Measurements from ENCODE around the gene SLC35F5. TPM values are rescaled to one million over a fixed set of nuclear protein-coding genes. Genes with fewer than 3 reads are reported as not detected.
"Not testable (repeated sequence)": the region's sequence is repeated elsewhere in the genome, so short reads cannot be mapped to it uniquely, and the experiment has no call there.

The SLC35F5 gene
- polyA plus RNA-seq, 1 donor from 2014 or later = 56.2 TPM

GRCh38 chr2:113694438-113694837, 62.0 kb downstream of the SLC35F5 start:
- Histone ChIP-seq H3K4me2 (ENCODE audit: low read length) (no peak overlapping the region), H3K9ac (ENCODE audit: low read length) (no peak overlapping the region), H3F3A (ENCODE audit: insufficient read depth, low read length, poor library complexity, severe bottlenecking) (no peaks in the 10 kb centered on the region), H3K9me3 (ENCODE audit: low read length) (no peaks in the 10 kb centered on the region), H3K4me3 (ENCODE audit: low read length) (no peak overlapping the region), H3K27ac (ENCODE audit: low read length) (no peak overlapping the region), H3K36me3 (ENCODE audit: insufficient read depth, low read length) (no peaks in the 10 kb centered on the region), H3K79me2 (replicated peaks; ENCODE audit: insufficient read depth, low read length) (no peaks in the 10 kb centered on the region), H3K27me3 (ENCODE audit: insufficient read depth, low read depth, low read length) (no peaks in the 10 kb centered on the region), H2AFZ (ENCODE audit: low read depth, low read length) (no peak overlapping the region), H3K9me2 (ENCODE audit: insufficient read depth, low read length) (no peaks in the 10 kb centered on the region), H4K20me1 (ENCODE audit: insufficient read depth) (no peaks in the 10 kb centered on the region)
- TF ChIP-seq EP300 (conservative IDR thresholded peaks at IDR 0.05; ENCODE audit: poor library complexity, severe bottlenecking) (no peak), CTCF (IDR thresholded peaks at IDR 0.05; ENCODE audit: poor library complexity, severe bottlenecking) (no peak), RAD21 (conservative IDR thresholded peaks at IDR 0.05) (no peak), SMC3 (conservative IDR thresholded peaks at IDR 0.05; ENCODE audit: poor library complexity) (no peak), REST (IDR thresholded peaks at IDR 0.05; ENCODE audit: borderline replicate concordance) (no peak), TAF1 (IDR thresholded peaks at IDR 0.05; ENCODE audit: low read depth) (no peak), EZH2 (IDR thresholded peaks at IDR 0.05; ENCODE audit: borderline replicate concordance, insufficient read depth, low read length, poor library complexity, severe bottlenecking) (no peak)

- no peak overlapping the region for H3K4me3 ChIP-seq (ENCODE audit: low read length)
- H3K9me3 ChIP-seq (ENCODE audit: low read length) = no peaks in the 10 kb centered on the region
- no peak overlapping the region for H3K27ac ChIP-seq (ENCODE audit: low read length)
- H3K27me3 ChIP-seq (ENCODE audit: insufficient read depth, low read depth, low read length) = no peaks in the 10 kb centered on the region
- no peaks in the 10 kb centered on the region for H3K79me2 ChIP-seq (replicated peaks; ENCODE audit: insufficient read depth, low read length)
- TF ChIP-seq TAF1 (IDR thresholded peaks at IDR 0.05; ENCODE audit: low read depth) (no peak), RAD21 (conservative IDR thresholded peaks at IDR 0.05) (no peak), EZH2 (IDR thresholded peaks at IDR 0.05; ENCODE audit: borderline replicate concordance, insufficient read depth, low read length, poor library complexity, severe bottlenecking) (no peak), POLR2AphosphoS5 (IDR thresholded peaks at IDR 0.05) (no peak), CTCF (IDR thresholded peaks at IDR 0.05; ENCODE audit: poor library complexity, severe bottlenecking) (no peak), EP300 (conservative IDR thresholded peaks at IDR 0.05; ENCODE audit: poor library complexity, severe bottlenecking) (no peak), MXI1 (conservative IDR thresholded peaks at IDR 0.05; ENCODE audit: poor library complexity, severe bottlenecking) (no peak), REST (IDR thresholded peaks at IDR 0.05; ENCODE audit: borderline replicate concordance) (no peak), SMC3 (conservative IDR thresholded peaks at IDR 0.05; ENCODE audit: poor library complexity) (no peak)
- H4K20me1 ChIP-seq (ENCODE audit: insufficient read depth) = no peaks in the 10 kb centered on the region
- H2AFZ ChIP-seq (ENCODE audit: low read depth, low read length) = no peak overlapping the region
- H3K36me3 ChIP-seq (ENCODE audit: insufficient read depth, low read length) = no peaks in the 10 kb centered on the region
- no peaks in the 10 kb centered on the region for H3K9me2 ChIP-seq (ENCODE audit: insufficient read depth, low read length)
- H3K9ac ChIP-seq (ENCODE audit: low read length) = no peak overlapping the region
- H3F3A ChIP-seq (ENCODE audit: insufficient read depth, low read length, poor library complexity, severe bottlenecking) = no peaks in the 10 kb centered on the region
- no peak overlapping the region for H3K4me2 ChIP-seq (ENCODE audit: low read length)
These were observed 63.6 kb downstream of the SLC35F5 start for GRCh38 chr2:113692698-113693428.

- not testable (repeated sequence) for H3K9ac ChIP-seq (ENCODE audit: low read length); H3K9me2 ChIP-seq (ENCODE audit: insufficient read depth, low read length); H3K27ac ChIP-seq (ENCODE audit: low read length); H3F3A ChIP-seq (ENCODE audit: insufficient read depth, low read length, poor library complexity, severe bottlenecking); H3K4me3 ChIP-seq (ENCODE audit: low read length); H3K9me3 ChIP-seq (ENCODE audit: low read length); H3K27me3 ChIP-seq (ENCODE audit: insufficient read depth, low read depth, low read length); H3K79me2 ChIP-seq (replicated peaks; ENCODE audit: insufficient read depth, low read length); H3K4me2 ChIP-seq (ENCODE audit: low read length); H3K36me3 ChIP-seq (ENCODE audit: insufficient read depth, low read length); H2AFZ ChIP-seq (ENCODE audit: low read depth, low read length); H4K20me1 ChIP-seq (ENCODE audit: insufficient read depth)
These were observed 65.6 kb downstream of the SLC35F5 start for GRCh38 chr2:113690871-113691270.

Measured in neural cell (in vitro differentiated cells).